SJSA1 (cell line): ENCODE results near the gene HTRA1. TPM values are rescaled to one million over a fixed set of nuclear protein-coding genes. Genes with fewer than 3 reads are reported as not detected.

Experiments used
- DNase-seq, 2 experiments: peaks; one replicate each; pipeline ENCODE4 v3.0.0-alpha.2; 2015 to 2020; ENCODE audit warnings: low spot score in 2 of 2, low read depth in 1 of 2
- H3K27ac ChIP-seq: fragments of 250-450 bp; sonication (Bioruptor Pico); 2 replicates; pipeline ENCODE4 v1.5.1; 2020; ENCODE audit warnings: mild to moderate bottlenecking, moderate library complexity
- H3K27me3 ChIP-seq: fragments of 250-450 bp; sonication (Bioruptor Pico); replicated peaks from 2 replicates; pipeline ENCODE4 v1.5.1; 2020; ENCODE audit warnings: mild to moderate bottlenecking, moderate library complexity
- H3K36me3 ChIP-seq: fragments of 250-450 bp; sonication (Bioruptor Pico); 2 replicates; pipeline ENCODE4 v1.5.1; 2020; ENCODE audit warnings: mild to moderate bottlenecking
- H3K4me1 ChIP-seq: fragments of 250-450 bp; sonication (Bioruptor Pico); replicated peaks from 2 replicates; pipeline ENCODE4 v1.6.1; 2021; ENCODE audit warnings: mild to moderate bottlenecking
- H3K4me3 ChIP-seq: fragments of 250-450 bp; sonication (Bioruptor Pico); 2 replicates; pipeline ENCODE4 v1.5.1; 2020; ENCODE audit warnings: mild to moderate bottlenecking
- H3K9me3 ChIP-seq: fragments of 250-450 bp; sonication (Bioruptor Pico); replicated peaks from 2 replicates; pipeline ENCODE4 v1.5.1; 2020; ENCODE audit warnings: mild to moderate bottlenecking
- total RNA-seq: library from RNA; depleted of rRNA; stranded (reverse); fragments of >200 nt; shearing (Covaris generic); gene quantifications from 2 replicates; pipeline ENCODE4 v1.2.3, GENCODE V29; 2014

HTRA1 gene
- total RNA-seq, 1 experiment from 2014 or later, result 8.4 TPM

DNA sequence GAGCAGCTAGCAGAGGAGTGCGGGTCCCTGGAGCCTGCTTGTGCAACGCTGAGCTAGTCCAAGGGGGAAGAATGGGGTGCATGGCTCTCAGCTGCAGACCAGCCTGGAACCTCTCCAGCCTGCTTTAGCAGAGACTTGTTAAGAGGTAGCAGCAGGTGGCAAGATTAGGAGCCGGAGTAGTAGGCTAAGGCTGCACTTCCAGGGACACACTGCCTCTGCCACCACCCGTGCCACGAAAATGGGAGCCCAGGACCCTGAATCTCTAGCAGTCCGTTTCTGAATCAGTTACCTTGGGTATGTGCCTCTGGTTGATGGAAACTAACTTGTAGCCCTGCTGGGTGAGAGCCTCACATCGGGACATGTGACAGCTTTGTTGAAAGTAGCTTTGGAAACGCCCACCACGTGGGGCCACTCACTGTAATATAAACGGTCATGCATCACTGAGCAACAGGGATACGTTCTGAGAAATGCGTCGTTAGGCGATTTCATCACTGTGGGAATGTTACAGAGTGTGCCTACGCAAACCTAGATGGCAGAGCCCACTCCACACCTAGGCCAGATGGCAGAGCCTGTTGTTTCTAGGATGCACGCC lies 25.9 kb downstream of the HTRA1 start:
- no peak overlapping the region for H3K4me3 ChIP-seq
- no peak overlapping the region for H3K27ac ChIP-seq
- no peaks in the 10 kb centered on the region for H3K36me3 ChIP-seq
- no peaks in the 10 kb centered on the region for H3K9me3 ChIP-seq
- no peaks in the 10 kb centered on the region for H3K4me1 ChIP-seq
- no peak for DNase-seq
- no peaks in the 10 kb centered on the region for H3K27me3 ChIP-seq

DNA sequence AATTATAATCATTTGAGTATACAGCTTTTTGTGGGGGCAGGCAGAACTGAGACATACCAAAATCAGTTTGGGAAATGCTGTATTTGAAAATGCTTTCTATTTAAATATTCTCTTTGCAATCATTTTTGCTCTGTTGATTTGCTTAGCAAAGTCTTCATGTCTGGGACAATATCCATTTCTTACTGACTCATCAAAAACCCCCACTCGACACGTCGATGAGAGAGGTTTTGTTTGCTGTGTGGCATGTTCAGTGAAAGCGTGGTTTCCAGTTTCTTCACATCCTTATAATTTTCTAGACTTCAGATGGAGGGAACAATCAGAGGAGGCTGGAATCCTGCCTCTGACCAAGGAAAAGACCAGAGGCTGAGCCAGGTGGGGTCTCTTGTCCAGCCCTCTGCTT lies 28.9 kb downstream of the HTRA1 start:
- H3K27ac ChIP-seq, result no peak overlapping the region
- H3K4me3 ChIP-seq, result no peak overlapping the region
- peaks cover 10% of the 10 kb centered on the region for H3K4me1 ChIP-seq
- no peaks in the 10 kb centered on the region for H3K9me3 ChIP-seq
- no peak for DNase-seq
- 0 out of 2 replicates have a peak, but pooled peaks cover 2% of the 10 kb centered on the region for H3K27me3 ChIP-seq
- no peaks in the 10 kb centered on the region for H3K36me3 ChIP-seq

DNA sequence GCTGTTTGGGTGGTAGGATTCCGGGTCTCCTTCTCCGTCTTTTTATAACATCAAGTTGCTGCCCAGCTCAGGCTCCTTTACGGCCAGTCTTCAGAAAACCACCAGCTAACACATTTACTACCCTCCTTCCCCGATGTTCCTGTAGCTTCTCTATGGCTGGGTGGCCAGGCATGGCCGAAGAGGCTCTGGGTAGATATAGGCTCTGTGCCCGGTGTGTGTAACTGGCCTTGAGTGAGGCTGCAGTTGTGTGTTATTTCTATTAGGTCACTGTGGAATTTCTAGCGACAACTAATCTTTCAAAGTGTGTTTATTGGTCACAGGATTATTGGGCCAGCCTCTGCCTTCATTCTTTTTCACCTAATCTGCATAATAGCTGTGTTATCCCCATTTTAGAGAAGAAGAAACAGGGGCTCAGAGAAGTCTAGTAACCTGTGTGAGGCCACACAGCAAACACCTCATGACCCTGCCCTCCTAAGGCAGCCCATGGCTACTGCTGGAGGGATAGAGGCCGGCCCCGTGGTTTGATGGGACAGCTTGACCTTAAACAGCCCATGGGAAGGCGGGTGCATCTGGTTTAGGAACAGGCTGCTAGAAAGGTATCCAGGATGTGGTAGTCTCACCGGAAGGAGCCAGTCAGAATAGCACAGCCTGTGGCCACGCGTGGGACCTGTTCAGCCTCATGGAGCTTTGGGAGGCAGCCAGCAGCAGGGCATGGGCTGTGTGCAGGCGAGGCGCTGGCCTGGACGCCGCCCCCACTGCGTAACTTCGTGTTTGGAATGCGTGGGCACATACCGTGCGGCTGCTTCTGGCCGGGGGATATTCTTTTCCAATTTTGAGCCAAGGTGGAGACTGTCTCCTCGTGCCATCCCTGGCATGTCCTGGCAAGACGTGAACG lies 29.7 kb downstream of the HTRA1 start:
- H3K4me1 ChIP-seq, result peaks cover 16% of the 10 kb centered on the region
- H3K4me3 ChIP-seq, result no peak overlapping the region
- H3K36me3 ChIP-seq, result no peaks in the 10 kb centered on the region
- H3K27ac ChIP-seq, result no peak overlapping the region
- no peak for DNase-seq
- no peaks in the 10 kb centered on the region for H3K9me3 ChIP-seq
- H3K27me3 ChIP-seq, result 0 out of 2 replicates have a peak, but pooled peaks cover 3% of the 10 kb centered on the region

DNA sequence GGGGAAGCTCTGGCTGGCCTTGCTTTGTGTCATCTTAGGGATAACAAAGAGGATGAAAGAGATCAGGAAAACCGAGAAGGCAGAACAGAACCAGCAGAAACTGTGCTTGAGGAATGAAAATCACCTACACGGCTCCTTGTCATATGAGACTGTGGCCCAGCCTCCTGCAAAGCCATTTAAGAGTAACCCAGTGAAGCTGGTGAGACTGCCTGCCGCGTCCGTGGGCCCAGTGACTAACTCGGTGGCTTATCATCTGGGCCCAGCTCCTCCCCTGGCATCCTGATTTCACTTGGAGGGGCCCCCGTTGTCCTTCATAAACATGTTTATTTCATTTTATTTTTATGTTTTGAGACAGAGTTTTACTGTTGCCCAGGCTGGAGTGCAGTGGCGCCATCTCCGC lies 30.7 kb downstream of the HTRA1 start:
- H3K4me1 ChIP-seq, result peaks cover 16% of the 10 kb centered on the region
- DNase-seq, result no peak
- no peaks in the 10 kb centered on the region for H3K36me3 ChIP-seq
- H3K4me3 ChIP-seq, result no peak overlapping the region
- H3K27me3 ChIP-seq, result 0 out of 2 replicates have a peak, but pooled peaks cover 3% of the 10 kb centered on the region
- H3K27ac ChIP-seq, result no peak overlapping the region
- no peaks in the 10 kb centered on the region for H3K9me3 ChIP-seq

DNA sequence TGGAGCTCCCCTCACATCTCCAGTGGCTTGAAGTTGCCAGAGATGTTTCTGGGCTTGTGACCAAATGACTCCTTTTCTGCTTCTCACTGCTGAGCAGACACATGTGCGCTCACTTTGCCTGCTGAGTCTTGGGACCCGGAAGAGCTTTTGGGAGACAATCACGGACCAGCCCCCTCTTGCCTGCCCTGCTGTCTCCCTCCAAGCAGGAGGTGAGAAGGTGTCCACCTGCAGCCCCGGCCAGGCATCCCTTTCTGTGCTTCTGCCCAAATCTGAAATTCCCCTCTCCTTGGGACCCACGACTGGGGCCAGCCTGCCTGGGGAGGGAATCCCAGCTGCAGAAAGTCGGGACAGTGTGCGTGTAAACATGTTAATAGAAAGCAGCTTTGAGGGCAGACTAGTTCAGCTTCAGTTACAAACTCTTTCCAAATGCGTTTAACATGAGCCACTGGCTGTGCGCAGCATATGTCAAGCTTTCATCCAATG lies 31.7 kb downstream of the HTRA1 start:
- Histone ChIP-seq H3K9me3 (no peaks in the 10 kb centered on the region), H3K36me3 (no peaks in the 10 kb centered on the region), H3K27ac (no peak overlapping the region), H3K27me3 (0 out of 2 replicates have a peak, but pooled peaks cover 3% of the 10 kb centered on the region), H3K4me1 (peaks cover 16% of the 10 kb centered on the region), H3K4me3 (no peak overlapping the region)
- DNase-seq, result no peak

DNA sequence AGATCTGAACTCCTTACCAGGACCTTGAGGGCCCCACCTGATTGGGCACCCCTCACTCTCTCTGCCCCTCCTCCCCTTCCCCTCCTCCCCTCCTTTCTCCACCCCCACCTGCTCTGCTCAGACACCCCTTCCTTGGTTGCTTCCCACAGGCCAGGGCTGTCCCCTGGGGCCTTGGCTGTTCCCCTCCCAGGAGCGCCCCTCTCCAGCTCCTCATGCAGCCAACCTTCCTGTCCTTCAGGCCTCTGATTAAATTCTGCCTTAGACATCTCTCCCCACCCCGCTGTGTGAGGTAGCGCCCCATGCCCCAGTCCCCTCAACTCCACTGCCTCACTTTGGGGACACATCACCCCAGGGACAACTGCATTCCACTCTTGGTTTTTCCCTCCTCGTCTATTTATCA lies 32.4 kb downstream of the HTRA1 start:
- no peak for DNase-seq
- 0 out of 2 replicates have a peak, but pooled peaks cover 3% of the 10 kb centered on the region for H3K27me3 ChIP-seq
- no peak overlapping the region for H3K27ac ChIP-seq
- no peak overlapping the region for H3K4me3 ChIP-seq
- H3K9me3 ChIP-seq, result no peaks in the 10 kb centered on the region
- H3K4me1 ChIP-seq, result peaks cover 16% of the 10 kb centered on the region
- no peaks in the 10 kb centered on the region for H3K36me3 ChIP-seq

DNA sequence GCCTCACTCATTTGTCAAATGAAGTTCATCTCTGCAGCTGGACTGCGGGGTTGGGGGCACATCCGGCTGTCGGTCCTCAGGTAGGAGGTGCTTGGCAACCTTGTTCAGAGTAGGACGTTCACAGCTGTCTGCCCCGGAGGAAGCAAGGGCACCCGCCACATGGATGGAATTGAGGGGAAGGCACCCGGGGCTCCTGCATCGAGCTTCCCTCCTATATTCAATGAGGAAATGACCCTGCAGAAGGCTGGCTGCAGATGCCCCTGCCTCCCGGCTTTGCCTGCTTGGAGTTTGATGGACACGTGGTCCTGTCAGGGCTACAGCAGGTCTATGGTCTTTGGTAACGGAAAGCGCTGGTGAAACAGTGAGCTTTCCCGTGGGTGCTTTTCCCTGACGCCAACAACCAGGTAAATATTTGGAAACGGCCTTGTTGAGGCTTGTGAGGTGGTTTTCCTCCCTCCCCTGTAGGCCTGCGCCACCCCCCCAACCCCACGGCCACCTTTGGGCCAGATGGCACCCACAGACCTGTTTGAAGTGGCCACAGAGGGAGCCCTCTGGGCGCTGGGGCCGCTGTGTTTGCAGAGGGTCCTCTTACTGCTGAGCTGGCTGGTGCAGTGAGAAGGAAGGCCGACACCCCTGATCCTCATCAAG lies 32.9 kb downstream of the HTRA1 start:
- Histone ChIP-seq H3K36me3 (no peaks in the 10 kb centered on the region), H3K9me3 (no peaks in the 10 kb centered on the region), H3K4me3 (no peak overlapping the region), H3K4me1 (peaks cover 16% of the 10 kb centered on the region), H3K27me3 (0 out of 2 replicates have a peak, but pooled peaks cover 3% of the 10 kb centered on the region), H3K27ac (no peak overlapping the region)
- DNase-seq, result no peak

DNA sequence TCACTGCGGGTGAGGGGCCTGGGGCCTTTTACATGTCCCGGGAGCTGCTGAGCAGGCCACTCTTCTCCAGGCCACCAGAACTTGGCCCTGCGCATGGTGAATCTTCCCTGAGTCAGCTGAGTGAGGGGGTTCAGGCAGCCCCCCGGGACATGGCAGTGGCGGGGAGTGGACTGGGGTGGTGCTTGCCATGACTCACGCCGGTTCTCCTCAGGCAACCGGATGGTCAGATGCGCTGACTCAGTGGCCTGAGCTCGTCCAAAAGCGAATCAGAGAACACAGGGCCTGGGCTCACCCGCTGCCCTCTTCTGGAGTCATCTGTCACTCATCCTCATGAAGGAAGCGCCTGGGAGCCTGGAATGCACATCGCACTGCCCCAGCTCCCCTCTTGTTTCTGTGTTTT lies 33.5 kb downstream of the HTRA1 start:
- no peak overlapping the region for H3K27ac ChIP-seq
- H3K36me3 ChIP-seq, result no peaks in the 10 kb centered on the region
- H3K4me3 ChIP-seq, result no peak overlapping the region
- H3K4me1 ChIP-seq, result peaks cover 16% of the 10 kb centered on the region
- H3K9me3 ChIP-seq, result no peaks in the 10 kb centered on the region
- DNase-seq, result peak; percentile 25 to 61
- H3K27me3 ChIP-seq, result 0 out of 2 replicates have a peak, but pooled peaks cover 3% of the 10 kb centered on the region

DNA sequence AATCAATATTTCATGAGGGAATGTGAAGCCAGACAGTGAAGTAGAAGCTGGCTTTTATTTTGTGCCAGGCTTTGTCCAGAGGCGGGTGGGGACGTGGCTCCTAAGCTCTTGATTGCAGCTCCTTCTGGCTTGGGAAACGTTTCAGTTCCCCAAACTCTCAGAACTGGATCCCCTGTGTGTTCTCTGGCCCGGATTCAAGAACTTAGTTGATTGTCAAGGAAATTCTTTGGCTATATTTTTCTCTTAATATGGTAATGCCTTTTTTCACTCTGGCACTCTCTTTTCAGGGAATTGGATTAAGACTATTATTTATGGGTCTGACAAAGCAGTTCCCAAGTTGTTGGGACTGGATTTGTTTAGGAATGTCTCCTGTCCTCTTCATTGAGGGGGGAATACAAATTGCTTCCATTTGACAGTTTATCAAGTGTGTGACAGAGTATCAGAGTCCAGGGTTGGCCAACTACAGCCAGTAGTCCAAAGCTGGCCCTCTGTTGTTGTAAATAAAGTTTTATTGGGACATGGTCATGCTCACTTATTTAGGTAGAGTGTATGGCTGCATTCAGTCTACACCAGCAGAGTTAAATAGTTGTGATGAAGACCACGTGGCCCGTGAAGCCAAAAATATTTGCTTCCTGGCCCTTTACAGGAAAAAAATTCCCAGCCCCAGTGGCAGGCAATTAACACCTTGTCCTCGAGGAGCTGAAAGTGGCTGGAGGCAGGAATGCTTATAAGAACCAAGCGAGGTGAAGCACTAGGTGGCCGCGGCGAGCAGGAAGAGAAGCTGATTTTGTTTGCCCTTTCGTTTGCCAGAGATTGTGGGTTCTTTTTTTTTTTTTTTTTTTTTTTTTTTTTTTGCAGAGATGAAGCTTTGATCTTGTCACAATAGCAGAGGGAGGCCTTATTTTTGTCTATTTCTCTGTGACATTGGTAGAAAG lies 34.3 kb downstream of the HTRA1 start:
- DNase-seq, result no peak
- Histone ChIP-seq H3K27me3 (0 out of 2 replicates have a peak, but pooled peaks cover 3% of the 10 kb centered on the region), H3K9me3 (no peaks in the 10 kb centered on the region), H3K27ac (no peak overlapping the region), H3K36me3 (no peaks in the 10 kb centered on the region), H3K4me1 (peaks cover 16% of the 10 kb centered on the region), H3K4me3 (no peak overlapping the region)

DNA sequence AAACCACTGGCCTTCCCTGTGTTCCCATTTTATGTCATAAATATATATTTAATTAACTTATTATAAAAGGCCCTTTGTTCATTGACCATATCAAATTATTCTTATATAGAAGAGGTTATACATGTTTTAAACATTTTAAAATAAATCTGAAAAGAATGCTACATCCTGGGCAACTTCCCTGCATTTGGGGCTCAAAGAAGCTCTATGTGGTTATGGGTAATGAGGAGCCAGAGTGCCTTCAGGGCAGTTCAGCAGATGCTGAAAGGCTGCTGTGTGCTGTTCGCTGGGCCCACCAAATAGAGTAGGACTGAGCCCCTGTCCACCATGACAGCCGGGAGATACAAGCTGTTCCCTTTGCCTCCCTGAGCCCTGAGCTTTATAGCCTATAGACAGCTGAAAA lies 35.9 kb downstream of the HTRA1 start:
- Histone ChIP-seq H3K9me3 (no peaks in the 10 kb centered on the region), H3K4me1 (peaks cover 16% of the 10 kb centered on the region), H3K4me3 (no peak overlapping the region), H3K27me3 (0 out of 2 replicates have a peak, but pooled peaks cover 3% of the 10 kb centered on the region), H3K36me3 (no peaks in the 10 kb centered on the region), H3K27ac (no peak overlapping the region)
- DNase-seq, result no peak

DNA sequence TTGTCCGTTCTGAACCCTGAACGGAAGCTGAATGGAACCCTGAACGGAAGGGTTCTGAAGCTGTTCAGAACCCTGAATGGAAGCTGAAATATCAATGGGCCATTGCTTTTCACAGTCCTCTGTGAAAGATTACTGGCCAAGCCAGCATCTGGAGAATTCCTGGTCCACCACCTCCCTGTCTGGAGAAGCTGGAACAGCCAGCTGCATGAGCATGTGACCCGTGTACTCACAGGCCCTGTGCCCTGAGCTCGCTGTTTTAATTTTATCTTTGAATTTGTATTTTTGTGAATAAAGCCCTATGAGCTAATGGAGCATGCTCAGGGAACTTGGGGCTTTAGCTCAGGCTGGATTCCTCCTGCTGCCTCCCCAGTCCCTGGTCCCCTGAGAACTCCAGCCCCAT lies 37.2 kb downstream of the HTRA1 start:
- Histone ChIP-seq H3K36me3 (no peaks in the 10 kb centered on the region), H3K27me3 (0 out of 2 replicates have a peak, but pooled peaks cover 3% of the 10 kb centered on the region), H3K4me1 (peaks cover 16% of the 10 kb centered on the region), H3K4me3 (no peak overlapping the region), H3K27ac (no peak overlapping the region), H3K9me3 (no peaks in the 10 kb centered on the region)
- DNase-seq, result no peak

DNA sequence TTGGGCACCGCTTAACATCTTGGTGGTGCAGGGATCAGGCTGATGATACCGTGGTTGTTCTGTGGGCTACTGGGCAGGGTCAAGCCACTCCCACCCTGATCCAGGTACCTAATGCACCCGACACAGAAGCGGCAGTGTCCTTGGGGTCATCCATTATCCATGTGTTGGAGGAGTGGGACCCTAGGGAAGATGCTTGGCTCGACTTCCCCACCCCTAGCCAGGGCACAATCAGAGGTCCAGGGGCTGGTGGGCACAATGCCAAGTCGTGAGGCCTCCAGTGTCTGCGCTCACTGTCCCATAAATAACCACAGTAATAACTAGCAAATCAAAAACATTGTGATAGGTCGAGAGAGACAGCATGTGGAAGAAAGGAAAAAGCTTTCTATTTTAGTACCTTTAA lies 37.7 kb downstream of the HTRA1 start:
- 0 out of 2 replicates have a peak, but pooled peaks cover 3% of the 10 kb centered on the region for H3K27me3 ChIP-seq
- no peak for DNase-seq
- no peak overlapping the region for H3K4me3 ChIP-seq
- H3K27ac ChIP-seq, result no peak overlapping the region
- no peaks in the 10 kb centered on the region for H3K9me3 ChIP-seq
- H3K36me3 ChIP-seq, result no peaks in the 10 kb centered on the region
- H3K4me1 ChIP-seq, result peaks cover 16% of the 10 kb centered on the region

DNA sequence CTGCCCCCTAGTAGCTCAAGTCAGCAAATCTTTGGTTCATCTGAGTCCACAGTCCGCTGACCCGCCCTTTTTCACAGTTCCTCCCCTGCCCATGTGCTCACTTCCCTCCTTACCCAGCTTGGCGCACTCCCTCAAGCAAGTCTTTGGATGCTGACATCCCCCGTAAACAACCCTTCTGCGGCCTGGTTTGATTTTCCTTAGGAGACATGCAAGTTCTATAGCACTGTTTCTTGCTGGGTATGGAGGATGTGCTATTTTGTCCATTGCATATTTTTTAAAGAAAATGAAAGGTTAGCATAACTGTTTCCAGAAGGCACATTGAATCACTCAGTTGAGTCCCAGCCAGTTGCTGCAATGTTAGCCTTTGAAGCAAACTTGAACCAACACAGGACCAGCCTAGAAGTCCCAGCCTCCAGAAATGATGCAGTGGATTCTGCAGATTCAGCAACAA lies 38.2 kb downstream of the HTRA1 start:
- Histone ChIP-seq H3K4me3 (no peak overlapping the region), H3K27me3 (0 out of 2 replicates have a peak, but pooled peaks cover 3% of the 10 kb centered on the region), H3K27ac (no peak overlapping the region), H3K9me3 (no peaks in the 10 kb centered on the region), H3K36me3 (no peaks in the 10 kb centered on the region), H3K4me1 (peaks cover 16% of the 10 kb centered on the region)
- DNase-seq, result no peak
